GM23338 (cell line): ENCODE measurements around the gene CTRL. TPM values are rescaled to one million over a fixed set of nuclear protein-coding genes. Genes with fewer than 3 reads are reported as not detected.

ENCODE experiments used
- ATAC-seq: fragments of 200-7000 bp; cut with Tn5 transposase; 3 replicates; pipeline ENCODE4 v1.9.1; 2020
- DNase-seq: peaks from one replicate; pipeline ENCODE4 v3.0.0-alpha.2; 2015; ENCODE audit warnings: low spot score
- H2AFZ ChIP-seq: fragments of 200-600 bp; sonication (generic); 2 replicates; pipeline ENCODE4 v1.8.0; 2016; ENCODE audit warnings: antibody characterized with exemption, mild to moderate bottlenecking, moderate library complexity
- H3F3A ChIP-seq: fragments of 200-600 bp; sonication (generic); replicated peaks from 2 replicates; pipeline ENCODE4 v1.8.0; 2017; ENCODE audit warnings: antibody characterized with exemption, mixed run types, low read depth
- H3K27ac ChIP-seq: fragments of 200-600 bp; sonication (generic); 2 replicates; pipeline ENCODE4 v1.6.1; 2016; ENCODE audit warnings: low read depth
- H3K27me3 ChIP-seq: fragments of 200-600 bp; sonication (generic); 2 replicates; pipeline ENCODE4 v1.8.0; 2016; ENCODE audit warnings: mild to moderate bottlenecking, mixed run types, moderate library complexity; ENCODE audit not compliant: insufficient read depth
- H3K36me3 ChIP-seq: fragments of 200-600 bp; sonication (generic); 2 replicates; pipeline ENCODE4 v1.8.0; 2016; ENCODE audit warnings: mild to moderate bottlenecking; ENCODE audit not compliant: insufficient read depth
- H3K4me1 ChIP-seq: fragments of 200-600 bp; sonication (generic); 2 replicates; pipeline ENCODE4 v1.8.0; 2016; ENCODE audit warnings: mild to moderate bottlenecking, moderate library complexity; ENCODE audit not compliant: insufficient read depth
- H3K4me2 ChIP-seq: fragments of 200-600 bp; sonication (generic); 2 replicates; pipeline ENCODE4 v1.7.1; 2017; ENCODE audit warnings: mixed run types
- H3K4me3 ChIP-seq: fragments of 200-600 bp; sonication (generic); 2 replicates; pipeline ENCODE4 v1.6.1; 2016; ENCODE audit warnings: mixed run types
- H3K79me2 ChIP-seq: fragments of 200-600 bp; sonication (generic); replicated peaks from 2 replicates; pipeline ENCODE4 v1.8.0; 2017; ENCODE audit warnings: mild to moderate bottlenecking; ENCODE audit not compliant: insufficient read depth
- H3K9me2 ChIP-seq: fragments of 200-600 bp; sonication (generic); 2 replicates; pipeline ENCODE4 v1.8.0; 2017; ENCODE audit not compliant: insufficient read depth
- H4K20me1 ChIP-seq: fragments of 200-600 bp; sonication (generic); replicated peaks from 2 replicates; pipeline ENCODE4 v1.8.0; 2017; ENCODE audit warnings: mild to moderate bottlenecking; ENCODE audit not compliant: insufficient read depth
- H3K27ac Mint-ChIP-seq: 2 replicates; pipeline ENCODE4 v1.8.0; 2020; ENCODE audit warnings: inconsistent platforms, mild to moderate bottlenecking, moderate library complexity, mixed read lengths
- H3K27me3 Mint-ChIP-seq: 3 replicates; pipeline ENCODE4 v1.8.0; 2022; ENCODE audit warnings: low read depth, mild to moderate bottlenecking, moderate library complexity, mixed read lengths, inconsistent platforms; ENCODE audit not compliant: insufficient read depth, poor library complexity
- H3K36me3 Mint-ChIP-seq: 3 replicates; pipeline ENCODE4 v1.8.0; 2021; ENCODE audit warnings: low read depth, mild to moderate bottlenecking, inconsistent platforms, moderate library complexity, mixed read lengths
- H3K4me1 Mint-ChIP-seq: 3 replicates; pipeline ENCODE4 v1.8.0; 2020; ENCODE audit warnings: mild to moderate bottlenecking, inconsistent platforms, mixed read lengths
- H3K4me3 Mint-ChIP-seq: 3 replicates; pipeline ENCODE4 v1.8.0; 2021; ENCODE audit warnings: moderate library complexity, mild to moderate bottlenecking, inconsistent platforms, mixed read lengths
- H3K9me3 Mint-ChIP-seq: 3 replicates; pipeline ENCODE4 v1.8.0; 2020; ENCODE audit warnings: moderate library complexity, mild to moderate bottlenecking, inconsistent platforms, mixed read lengths
- ETS1 ChIP-seq: IDR thresholded peaks from 2 replicates; pipeline ENCODE4 v1.6.1; 2016; ENCODE audit warnings: antibody characterized with exemption
- EZH2 ChIP-seq: fragments of 200-600 bp; sonication (generic); IDR thresholded peaks from one replicate; pipeline ENCODE4 v1.8.0; 2017; ENCODE audit warnings: antibody characterized with exemption, mild to moderate bottlenecking, low read depth; ENCODE audit not compliant: unreplicated experiment
- EZH2phosphoT487 ChIP-seq: fragments of 200-600 bp; sonication (generic); IDR thresholded peaks from one replicate; pipeline ENCODE4 v1.8.1; 2018; ENCODE audit warnings: antibody characterized with exemption; ENCODE audit not compliant: unreplicated experiment
- NANOG ChIP-seq: IDR thresholded peaks from 2 replicates; pipeline ENCODE4 v1.6.1; 2016; ENCODE audit warnings: antibody characterized with exemption, borderline replicate concordance
- POLR2AphosphoS5 ChIP-seq: IDR thresholded peaks from 2 replicates; pipeline ENCODE4 v1.6.1; 2016; ENCODE audit warnings: antibody characterized with exemption, low read depth
- STAT1 ChIP-seq: IDR thresholded peaks from one replicate; pipeline ENCODE4 v1.6.1; 2016; ENCODE audit warnings: antibody characterized with exemption; ENCODE audit not compliant: unreplicated experiment
- ZNF114 ChIP-seq: fragments of 250-450 bp; sonication (Bioruptor Pico); IDR thresholded peaks from 2 replicates; pipeline ENCODE4 v1.5.0; 2020; ENCODE audit warnings: mild to moderate bottlenecking, moderate library complexity
- ZNF331 ChIP-seq: fragments of 250-450 bp; sonication (Bioruptor Pico); IDR thresholded peaks from 2 replicates; pipeline ENCODE4 v1.5.0; 2020; ENCODE audit warnings: low read depth, mild to moderate bottlenecking, moderate library complexity
- ZNF462 ChIP-seq: fragments of 250-450 bp; sonication (Bioruptor Pico); IDR thresholded peaks from 2 replicates; pipeline ENCODE4 v1.5.0; 2020; ENCODE audit warnings: mild to moderate bottlenecking, moderate library complexity
- polyA plus RNA-seq: library from polyadenylated mRNA; unstranded; fragments of >200 nt; fragmentation: Nextera tagmentation; extraction: Ambion mirVana; gene quantifications from 2 replicates; pipeline ENCODE4 v1.2.1, GENCODE V29; 2016
- total RNA-seq: library from RNA; depleted of rRNA; stranded (reverse); fragments of >200 nt; shearing (Covaris generic); gene quantifications from 2 replicates; pipeline ENCODE4 v1.2.3, GENCODE V29; 2014
- TF ChIP-seq, protein P1 (sequence below), 2 experiments: fragments of 200-600 bp in 1 of 2; sonication (generic) in 1 of 2; conservative IDR thresholded peaks; 2 replicates each; pipeline versions ENCODE4 v1.5.1 to v1.6.1; 2016 to 2017; ENCODE audit warnings: antibody characterized with exemption in 2 of 2, low read depth in 2 of 2, mild to moderate bottlenecking in 2 of 2, moderate library complexity in 1 of 2

The CTRL gene
- total and polyA plus RNA-seq, 2 experiments from 2014 or later: 1.6 to 13.0 TPM

GRCh38 chr16:67914758-67915495, 16.7 kb downstream of the CTRL start (continued):
- TF ChIP-seq ZNF462 (CRISPR knock-in tag) (no peak), ETS1 (no peak), EZH2phosphoT487 (no peak)

DNA sequence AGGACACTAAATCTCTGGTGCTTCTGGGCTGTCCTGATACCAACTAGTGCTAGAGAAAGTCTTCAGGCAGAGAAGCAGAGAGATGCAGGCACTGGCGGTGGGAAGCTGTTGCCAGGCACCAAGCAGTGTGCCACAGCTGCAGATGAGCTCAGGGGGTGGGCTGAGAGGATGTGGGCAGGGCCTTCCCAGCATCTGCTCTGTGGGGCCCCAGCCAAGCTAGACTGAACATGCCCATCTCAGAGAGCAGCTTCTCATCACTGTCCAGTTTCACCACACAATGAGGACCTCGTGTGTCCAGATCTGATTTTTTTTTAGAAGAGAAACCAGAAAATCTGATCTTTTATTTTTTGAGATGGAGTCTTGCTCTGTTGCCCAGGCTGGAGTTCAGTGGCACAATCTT, 21.5 kb downstream of the CTRL start:
- Histone ChIP-seq H3K9me2 (no peaks in the 10 kb centered on the region), H3K4me3 (no peak overlapping the region), H3K36me3 (no peaks in the 10 kb centered on the region; the same call in 1 of the 2 replicates), H3K4me2 (no peak overlapping the region), H3K79me2 (0 out of 2 replicates have a peak, but pooled peaks cover 3% of the 10 kb centered on the region), H3K27ac (no peak overlapping the region), H4K20me1 (peaks cover 4% of the 10 kb centered on the region; the same call in 1 of the 2 replicates), H2AFZ (no peak overlapping the region), H3F3A (0 out of 2 replicates have a peak, but pooled peaks cover 3% of the 10 kb centered on the region), H3K4me1 (peaks cover 9% of the 10 kb centered on the region; the same call in 1 of the 2 replicates), H3K27me3 (no peaks in the 10 kb centered on the region)
- Mint-ChIP-seq H3K27ac (no peak overlapping the region), H3K9me3 (no peaks in the 10 kb centered on the region), H3K4me3 (no peak overlapping the region), H3K4me1 (peaks cover 10% of the 10 kb centered on the region), H3K36me3 (peaks cover 19% of the 10 kb centered on the region), H3K27me3 (no peaks in the 10 kb centered on the region)
- ATAC-seq (no peak), DNase-seq (no peak)
- TF ChIP-seq ZNF114 (CRISPR knock-in tag) (no peak), ZNF331 (no peak), EZH2 (no peak), POLR2AphosphoS5 (no peak), STAT1 (no peak), NANOG (no peak), EZH2phosphoT487 (no peak), ETS1 (no peak)
- TF ChIP-seq, protein P1, sequence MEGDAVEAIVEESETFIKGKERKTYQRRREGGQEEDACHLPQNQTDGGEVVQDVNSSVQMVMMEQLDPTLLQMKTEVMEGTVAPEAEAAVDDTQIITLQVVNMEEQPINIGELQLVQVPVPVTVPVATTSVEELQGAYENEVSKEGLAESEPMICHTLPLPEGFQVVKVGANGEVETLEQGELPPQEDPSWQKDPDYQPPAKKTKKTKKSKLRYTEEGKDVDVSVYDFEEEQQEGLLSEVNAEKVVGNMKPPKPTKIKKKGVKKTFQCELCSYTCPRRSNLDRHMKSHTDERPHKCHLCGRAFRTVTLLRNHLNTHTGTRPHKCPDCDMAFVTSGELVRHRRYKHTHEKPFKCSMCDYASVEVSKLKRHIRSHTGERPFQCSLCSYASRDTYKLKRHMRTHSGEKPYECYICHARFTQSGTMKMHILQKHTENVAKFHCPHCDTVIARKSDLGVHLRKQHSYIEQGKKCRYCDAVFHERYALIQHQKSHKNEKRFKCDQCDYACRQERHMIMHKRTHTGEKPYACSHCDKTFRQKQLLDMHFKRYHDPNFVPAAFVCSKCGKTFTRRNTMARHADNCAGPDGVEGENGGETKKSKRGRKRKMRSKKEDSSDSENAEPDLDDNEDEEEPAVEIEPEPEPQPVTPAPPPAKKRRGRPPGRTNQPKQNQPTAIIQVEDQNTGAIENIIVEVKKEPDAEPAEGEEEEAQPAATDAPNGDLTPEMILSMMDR (conservative IDR thresholded peaks at IDR 0.05; ENCODE audit: low read depth in 2 of 2): no peak
